Spinal cord (tissue), 10 donors: ENCODE results near the gene ING3. TPM values are rescaled to one million over a fixed set of nuclear protein-coding genes. Genes with fewer than 3 reads are reported as not detected.
A peak's percentile ranks its signal among the peaks of the same experiment; 100 is the strongest.

Experiments used
- DNase-seq, 6 donors: peaks; one replicate each; pipeline versions ENCODE4 v3.0.0 to v3.0.0-alpha.2; 2013 to 2015; ENCODE audit warnings: low spot score in 6 of 6, low read depth in 4 of 6
- H3K27ac ChIP-seq: one replicate; pipeline ENCODE4 v1.5.1; 2013; ENCODE audit warnings: low read depth, low read length, control low read depth
- H3K27me3 ChIP-seq: one replicate; pipeline ENCODE4 v1.6.1; 2013; ENCODE audit warnings: low read length; ENCODE audit not compliant: control insufficient read depth, insufficient read depth
- H3K36me3 ChIP-seq: one replicate; pipeline ENCODE4 v1.6.1; 2013; ENCODE audit warnings: low read length; ENCODE audit not compliant: control insufficient read depth, insufficient read depth
- H3K4me1 ChIP-seq: one replicate; pipeline ENCODE4 v1.6.1; 2013; ENCODE audit warnings: low read length; ENCODE audit not compliant: control insufficient read depth, insufficient read depth
- H3K4me3 ChIP-seq: one replicate; pipeline ENCODE4 v1.5.1; 2013; ENCODE audit warnings: low read depth, low read length, control low read depth
- H3K9me3 ChIP-seq: one replicate; pipeline ENCODE4 v1.6.1; 2013; ENCODE audit warnings: low read length; ENCODE audit not compliant: control insufficient read depth, insufficient read depth
- WGBS: methylation state at CpG from one replicate; pipeline ENCODE4 v1.1.5; 2013; ENCODE audit warnings: missing lambda C conversion rate; ENCODE audit not compliant: insufficient coverage; 5-methylcytosine and 5-hydroxymethylcytosine counted together
- long read RNA-seq, 4 donors: transcript quantifications; one replicate each; lab custom pipeline, GENCODE V29; 2026
- polyA plus RNA-seq, 2 donors: library from polyadenylated mRNA; unstranded; fragments of 120-200 nt; gene quantifications; one replicate each; pipeline ENCODE4 v1.2.1, GENCODE V29; 2013; ENCODE audit not compliant: insufficient read length in 2 of 2
- total RNA-seq, 2 donors: library from RNA; depleted of rRNA in 1 of 2; stranded (reverse); fragments of 120-200 nt in 1 of 2; fragments of >200 nt in 1 of 2; gene quantifications; one replicate each; pipeline versions ENCODE4 v1.2.3 to v1.2.4, GENCODE V29; 2013 to 2014
- donor health status: healthy.

The ING3 gene, protein sequence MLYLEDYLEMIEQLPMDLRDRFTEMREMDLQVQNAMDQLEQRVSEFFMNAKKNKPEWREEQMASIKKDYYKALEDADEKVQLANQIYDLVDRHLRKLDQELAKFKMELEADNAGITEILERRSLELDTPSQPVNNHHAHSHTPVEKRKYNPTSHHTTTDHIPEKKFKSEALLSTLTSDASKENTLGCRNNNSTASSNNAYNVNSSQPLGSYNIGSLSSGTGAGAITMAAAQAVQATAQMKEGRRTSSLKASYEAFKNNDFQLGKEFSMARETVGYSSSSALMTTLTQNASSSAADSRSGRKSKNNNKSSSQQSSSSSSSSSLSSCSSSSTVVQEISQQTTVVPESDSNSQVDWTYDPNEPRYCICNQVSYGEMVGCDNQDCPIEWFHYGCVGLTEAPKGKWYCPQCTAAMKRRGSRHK
- total RNA-seq (10 to 100 TPM; 25.8 to 40.3 TPM), polyA plus RNA-seq (10 to 100 TPM; 26.7 to 37.0 TPM)
- long read RNA-seq, donor 1, transcript ING3-201 (12 exons, 3,777 nt), result minor isoform, 12 of 39 reads
- long read RNA-seq, donor 1, transcript ING3-202 (5 exons, 1,222 nt), result major isoform, 21 of 39 reads
- long read RNA-seq, donor 1, partial matches to known transcripts, result 0 of 39 reads
- long read RNA-seq, donor 1, other reads (novel, unspliced or antisense), result 0 of 39 reads
- long read RNA-seq, donor 2, partial matches to known transcripts, result 0 of 8 reads
- long read RNA-seq, donor 2, other reads (novel, unspliced or antisense), result 0 of 8 reads
- long read RNA-seq, donor 3, transcript ING3-202 (5 exons, 1,222 nt), result major isoform, 6 of 10 reads
- long read RNA-seq, donor 3, partial matches to known transcripts, result 0 of 10 reads
- long read RNA-seq, donor 3, other reads (novel, unspliced or antisense), result 0 of 10 reads
- long read RNA-seq, donor 4, transcript ING3-201 (12 exons, 3,777 nt), result minor isoform, 6 of 95 reads
- long read RNA-seq, donor 4, transcript ING3-205 (4 exons, 1,723 nt), result minor isoform, 6 of 95 reads
- long read RNA-seq, donor 4, transcript ING3-202 (5 exons, 1,222 nt), result major isoform, 26 of 95 reads
- long read RNA-seq, donor 4, transcript ING3-203 (11 exons, 1,718 nt), result minor isoform, 6 of 95 reads
- long read RNA-seq, donor 4, partial matches to known transcripts, result 46 of 95 reads
- long read RNA-seq, donor 4, other reads (novel, unspliced or antisense), result 5 of 95 reads

DNA sequence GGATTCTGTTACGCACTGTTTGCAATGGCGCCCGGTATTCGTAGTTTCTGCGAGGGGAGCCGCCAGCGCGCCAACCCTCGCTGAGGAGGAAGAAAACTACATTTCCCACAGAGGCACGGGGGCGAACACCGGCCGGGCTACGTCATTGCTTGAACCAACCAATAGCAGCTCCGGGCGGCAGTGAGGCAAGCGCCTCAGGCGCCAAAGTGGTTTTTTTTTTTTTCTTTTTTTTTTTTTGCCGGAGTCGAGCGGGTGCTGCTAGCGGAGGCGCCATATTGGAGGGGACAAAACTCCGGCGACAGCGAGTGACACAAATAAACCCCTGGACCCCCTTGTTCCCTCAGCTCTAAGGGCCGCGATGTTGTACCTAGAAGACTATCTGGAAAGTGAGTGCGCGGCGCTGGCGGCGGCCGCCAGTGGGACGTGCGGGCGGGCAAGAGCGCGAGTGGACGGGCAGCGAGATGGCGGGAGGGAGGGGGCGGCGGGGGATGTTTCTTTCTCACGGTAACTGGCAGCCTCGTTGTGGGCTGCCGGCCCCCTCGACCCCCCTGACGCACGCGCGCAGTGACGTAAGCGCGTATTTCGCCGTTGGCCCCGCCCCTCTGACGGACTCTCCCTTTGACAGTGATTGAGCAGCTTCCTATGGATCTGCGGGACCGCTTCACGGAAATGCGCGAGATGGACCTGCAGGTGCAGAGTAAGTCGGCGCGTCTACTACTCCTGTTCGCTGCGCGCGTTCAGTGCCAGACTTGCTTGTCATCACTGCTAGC, at the start of gene ING3:
Gene ING3, plus strand, starts transcription at position 239 of the 770 bp plus-strand sequence. Its CDS starts 120 bp downstream, at position 359.
- peak; percentile 94 to 100 (median 97) for DNase-seq
- Histone ChIP-seq H3K27ac (peak within 1 kb of the TSS; percentile 99), H3K27me3 (no peaks in the 10 kb centered on the region), H3K4me3 (peak within 1 kb of the TSS; percentile 87), H3K9me3 (no peaks in the 10 kb centered on the region), H3K4me1 (no peaks in the 10 kb centered on the region), H3K36me3 (peaks cover 5% of the 10 kb centered on the region)
- under 1% methylated on average over 59 of the region's 71 CpGs for WGBS

DNA sequence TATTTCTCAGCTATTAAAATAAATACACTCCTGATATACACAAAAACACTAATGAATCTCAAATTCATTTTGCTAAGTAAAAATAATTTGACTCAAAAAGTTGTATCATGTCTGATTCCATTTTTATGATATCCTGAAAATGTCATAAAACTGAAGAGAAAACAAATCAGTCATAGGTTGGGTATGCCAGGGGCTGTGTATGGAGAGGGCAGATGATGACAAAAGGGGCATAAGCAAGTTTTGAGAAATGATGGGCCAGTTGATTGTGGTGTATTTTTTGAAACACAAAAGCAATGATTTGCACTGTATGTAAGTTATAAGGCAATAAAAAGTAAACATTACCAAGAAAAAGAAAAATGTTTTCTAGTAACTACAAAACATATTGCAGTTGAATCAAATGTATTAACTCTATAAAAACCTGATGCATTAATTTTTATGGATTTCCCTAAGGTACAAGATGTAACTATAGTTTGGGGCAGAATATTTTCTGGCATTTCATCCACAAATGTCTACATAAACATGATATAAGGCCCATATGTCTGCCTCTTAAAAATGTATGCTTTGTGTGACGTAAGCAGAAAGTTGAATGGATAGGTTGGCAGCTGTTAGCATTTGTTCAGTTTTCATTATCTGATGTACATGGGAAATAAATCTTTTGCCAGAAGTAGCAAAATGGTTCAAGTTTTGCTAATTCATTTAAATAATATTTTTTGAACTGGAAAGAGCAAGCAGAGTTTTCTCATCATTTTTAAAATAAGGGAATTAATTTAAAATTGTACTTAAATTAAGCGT, 35.1 kb upstream of the ING3 start:
- Histone ChIP-seq H3K4me3 (no peak overlapping the region), H3K36me3 (no peaks in the 10 kb centered on the region), H3K9me3 (peaks cover 2% of the 10 kb centered on the region), H3K27me3 (no peaks in the 10 kb centered on the region), H3K4me1 (no peaks in the 10 kb centered on the region), H3K27ac (no peak overlapping the region)
- no CpG with 5 or more reads among the region's 2 CpGs for WGBS
- DNase-seq, result no peak

DNA sequence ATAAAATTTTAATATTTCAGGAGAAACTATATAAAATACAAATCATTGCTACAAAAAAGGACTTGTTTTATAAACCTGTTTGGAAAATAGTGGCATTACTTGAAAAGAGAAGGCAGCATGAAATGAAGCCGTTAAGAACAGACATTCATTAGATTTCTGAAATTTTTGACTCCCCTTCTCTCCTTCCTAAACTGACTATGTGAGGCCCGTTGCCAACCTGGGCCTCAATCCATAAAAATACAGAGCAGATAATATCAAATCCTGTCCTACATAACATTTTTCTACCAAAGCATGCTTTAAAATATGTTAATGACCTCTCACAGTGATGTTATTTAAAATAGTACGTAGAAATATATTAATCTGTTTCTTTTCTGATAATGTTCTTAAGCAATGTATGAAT, 34.5 kb upstream of the ING3 start:
- Histone ChIP-seq H3K4me3 (no peak overlapping the region), H3K4me1 (no peaks in the 10 kb centered on the region), H3K9me3 (peaks cover 2% of the 10 kb centered on the region), H3K27me3 (no peaks in the 10 kb centered on the region), H3K36me3 (no peaks in the 10 kb centered on the region), H3K27ac (no peak overlapping the region)
- 67% methylated on average over 1 of the region's 3 CpGs for WGBS
- no peak for DNase-seq

DNA sequence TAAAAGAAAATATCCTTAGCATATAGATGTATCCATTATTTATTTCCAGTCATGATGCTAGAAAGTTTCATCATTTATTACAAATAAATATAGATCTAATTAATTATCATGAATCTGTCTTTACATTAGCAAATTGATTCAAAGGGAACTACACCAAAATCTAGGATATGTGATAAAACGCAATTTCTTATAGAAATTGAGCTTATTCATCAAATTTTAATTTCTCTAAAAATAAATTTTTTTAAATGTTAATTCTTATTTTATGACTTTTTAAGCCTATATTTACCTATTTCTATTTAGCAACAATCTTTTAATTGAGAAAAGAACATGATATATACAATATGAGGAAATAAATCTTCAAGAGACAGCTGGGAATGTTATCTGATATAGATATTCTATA, 34.0 kb upstream of the ING3 start:
- no peaks in the 10 kb centered on the region for H3K4me1 ChIP-seq
- no peaks in the 10 kb centered on the region for H3K27me3 ChIP-seq
- peaks cover 2% of the 10 kb centered on the region for H3K9me3 ChIP-seq
- no peak overlapping the region for H3K4me3 ChIP-seq
- no peak overlapping the region for H3K27ac ChIP-seq
- H3K36me3 ChIP-seq, result no peaks in the 10 kb centered on the region
- DNase-seq, result no peak
- WGBS, result no CpG with 5 or more reads among the region's 1 CpG

DNA sequence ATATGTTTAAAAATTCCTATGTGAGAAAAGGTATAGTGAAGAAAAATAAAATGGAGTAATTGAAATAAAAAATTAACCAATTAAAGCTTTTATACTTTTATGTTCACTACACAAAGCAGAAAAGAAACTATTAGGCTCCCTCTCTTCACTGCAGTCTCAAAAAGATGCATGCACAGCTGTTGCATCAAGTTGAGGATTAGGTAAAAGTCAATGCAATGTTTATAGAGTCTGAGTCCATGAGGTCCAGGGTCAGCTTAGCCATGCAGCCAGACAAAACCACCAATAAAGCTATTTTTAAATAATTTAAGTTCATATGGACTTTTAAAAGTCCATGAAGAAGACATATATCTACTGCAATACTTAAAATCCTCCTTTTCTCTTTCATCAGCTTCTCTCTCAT, 31.1 kb upstream of the ING3 start:
- no peak overlapping the region for H3K27ac ChIP-seq
- no peaks in the 10 kb centered on the region for H3K27me3 ChIP-seq
- H3K4me3 ChIP-seq, result no peak overlapping the region
- H3K9me3 ChIP-seq, result no peaks in the 10 kb centered on the region
- DNase-seq, result no peak
- no peaks in the 10 kb centered on the region for H3K36me3 ChIP-seq
- no peaks in the 10 kb centered on the region for H3K4me1 ChIP-seq

DNA sequence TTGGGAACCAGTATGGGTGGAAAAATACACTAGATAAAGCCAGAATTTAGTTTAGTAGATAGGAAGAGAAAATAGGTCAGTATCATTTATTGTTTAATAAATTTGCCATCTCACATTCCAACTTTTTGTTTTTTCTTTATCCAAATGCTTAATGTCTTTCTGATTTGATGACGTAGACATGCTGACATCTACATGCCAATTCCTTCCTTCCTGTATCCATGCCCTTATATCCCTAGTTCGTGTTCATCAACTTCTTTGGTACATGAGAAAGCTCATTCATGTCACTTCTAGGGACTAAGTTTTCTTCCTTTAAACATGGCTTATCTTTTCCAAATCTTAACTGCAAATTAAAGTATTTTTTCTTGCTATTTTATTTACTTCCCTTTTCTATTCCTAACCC, 30.5 kb upstream of the ING3 start:
- Histone ChIP-seq H3K27ac (no peak overlapping the region), H3K4me3 (no peak overlapping the region), H3K4me1 (no peaks in the 10 kb centered on the region), H3K36me3 (no peaks in the 10 kb centered on the region), H3K27me3 (no peaks in the 10 kb centered on the region), H3K9me3 (no peaks in the 10 kb centered on the region)
- whole genome bisulfite sequencing, result 92% methylated on average over 2 of the region's 2 CpGs
- no peak for DNase-seq

DNA sequence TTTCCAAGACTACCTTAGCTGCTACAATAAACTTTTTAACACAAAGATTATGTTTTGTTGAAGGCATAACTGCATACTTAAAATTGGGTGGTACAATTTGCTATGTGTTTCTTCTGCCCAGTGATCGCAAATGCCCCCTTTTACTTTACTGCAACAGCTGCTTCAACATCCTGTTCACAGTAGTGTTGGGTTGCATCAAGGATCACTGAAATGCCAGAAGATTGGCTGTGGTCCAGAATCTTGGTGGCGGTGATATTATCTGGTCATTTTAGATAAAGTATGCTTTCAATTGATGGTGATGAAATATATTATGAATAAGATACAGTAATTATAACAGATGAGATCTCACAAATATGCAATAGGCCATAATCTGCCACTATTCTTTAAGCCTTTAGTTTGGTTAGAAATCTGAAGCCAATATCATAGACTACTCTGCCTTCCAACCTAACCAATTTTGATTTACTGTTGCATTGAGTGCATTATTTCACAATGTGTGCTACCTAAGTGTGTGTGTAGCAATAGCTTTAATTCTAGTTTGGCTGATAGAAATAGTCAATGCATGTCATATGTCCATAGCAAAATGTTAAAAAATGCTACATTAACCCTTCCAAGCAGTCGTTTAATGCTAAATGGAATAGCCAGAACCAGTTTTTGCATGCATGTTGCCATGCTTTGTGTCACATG, 29.8 kb upstream of the ING3 start:
- no CpG with 5 or more reads among the region's 3 CpGs for WGBS
- H3K27me3 ChIP-seq, result no peaks in the 10 kb centered on the region
- H3K4me1 ChIP-seq, result no peaks in the 10 kb centered on the region
- H3K9me3 ChIP-seq, result no peaks in the 10 kb centered on the region
- no peak overlapping the region for H3K4me3 ChIP-seq
- H3K36me3 ChIP-seq, result no peaks in the 10 kb centered on the region
- H3K27ac ChIP-seq, result no peak overlapping the region
- no peak for DNase-seq

DNA sequence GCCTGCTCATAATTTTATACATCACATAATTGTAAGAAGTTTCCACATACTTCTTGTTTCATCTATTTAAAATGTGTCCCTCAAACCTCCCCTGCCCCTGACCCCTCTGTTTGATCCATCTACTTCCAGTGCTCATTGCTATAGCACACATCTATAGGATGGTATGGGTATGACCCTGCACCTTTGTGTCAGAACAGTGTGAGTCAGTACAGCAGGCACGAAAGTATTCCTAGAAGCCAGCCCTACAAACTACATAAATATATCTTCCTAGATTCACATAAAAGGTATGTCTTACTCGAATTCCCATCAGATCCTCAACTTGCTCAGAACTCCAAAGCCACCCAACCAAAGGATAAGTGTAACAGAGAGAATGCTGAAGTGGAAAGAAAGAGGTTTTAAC, 25.7 kb upstream of the ING3 start:
- no peaks in the 10 kb centered on the region for H3K27me3 ChIP-seq
- H3K4me1 ChIP-seq, result no peaks in the 10 kb centered on the region
- no peaks in the 10 kb centered on the region for H3K9me3 ChIP-seq
- DNase-seq, result no peak
- H3K4me3 ChIP-seq, result no peak overlapping the region
- WGBS, result no CpG with 5 or more reads among the region's 2 CpGs
- no peak overlapping the region for H3K27ac ChIP-seq
- no peaks in the 10 kb centered on the region for H3K36me3 ChIP-seq
